Smooth muscle cell (in vitro differentiated cells): ENCODE results near the gene PRH1. TPM values are rescaled to one million over a fixed set of nuclear protein-coding genes. Genes with fewer than 3 reads are reported as not detected.

ENCODE experiments used
- DNase-seq: peaks from one replicate; lab custom pipeline; 2025; ENCODE audit not compliant: unreplicated experiment; lab: John Stamatoyannopoulos, UW
- H2AFZ ChIP-seq: fragments of 200-600 bp; sonication (generic); 2 replicates; pipeline ENCODE4 v1.6.0; 2016; ENCODE audit warnings: antibody characterized with exemption, low read depth, mild to moderate bottlenecking
- H3F3A ChIP-seq: fragments of 200-600 bp; sonication (generic); 2 replicates; pipeline ENCODE4 v1.6.0; 2017; ENCODE audit warnings: antibody characterized with exemption, low read depth
- H3K27ac ChIP-seq: fragments of 200-600 bp; sonication (generic); 2 replicates; pipeline ENCODE4 v1.5.1; 2016; ENCODE audit warnings: low read depth, mild to moderate bottlenecking
- H3K27me3 ChIP-seq: fragments of 200-600 bp; sonication (generic); 2 replicates; pipeline ENCODE4 v1.6.1; 2016; ENCODE audit warnings: low read depth, mild to moderate bottlenecking
- H3K36me3 ChIP-seq: fragments of 200-600 bp; sonication (generic); 2 replicates; pipeline ENCODE4 v1.5.1; 2016; ENCODE audit warnings: low read depth
- H3K4me1 ChIP-seq: fragments of 200-600 bp; sonication (generic); 2 replicates; pipeline ENCODE4 v1.5.1; 2016; ENCODE audit warnings: low read depth
- H3K4me2 ChIP-seq: fragments of 200-600 bp; sonication (generic); 2 replicates; pipeline ENCODE4 v1.6.0; 2016; ENCODE audit warnings: mild to moderate bottlenecking
- H3K4me3 ChIP-seq: fragments of 200-600 bp; sonication (generic); 2 replicates; pipeline ENCODE4 v1.5.1; 2016; ENCODE audit warnings: mild to moderate bottlenecking
- H3K79me2 ChIP-seq: fragments of 200-600 bp; sonication (generic); 2 replicates; pipeline ENCODE4 v1.6.0; 2016; ENCODE audit warnings: low read depth, mild to moderate bottlenecking
- H3K9ac ChIP-seq: fragments of 200-600 bp; sonication (generic); 2 replicates; pipeline ENCODE4 v1.6.0; 2016; ENCODE audit warnings: low read depth
- H3K9me3 ChIP-seq: fragments of 200-600 bp; sonication (generic); replicated peaks from 2 replicates; pipeline ENCODE4 v1.5.1; 2016; ENCODE audit warnings: low read depth
- H4K20me1 ChIP-seq: fragments of 200-600 bp; sonication (generic); 2 replicates; pipeline ENCODE4 v1.6.0; 2016; ENCODE audit warnings: low read depth
- WGBS: methylation state at CpG from one replicate; pipeline ENCODE4 v1.1.7; 2016; ENCODE audit warnings: low lambda C conversion rate; 5-methylcytosine and 5-hydroxymethylcytosine counted together
- polyA plus RNA-seq: library from polyadenylated mRNA; unstranded; fragments of >200 nt; fragmentation: Nextera tagmentation; extraction: Ambion mirVana; gene quantifications from 2 replicates; pipeline ENCODE4 v1.2.1, GENCODE V29; 2016
- total RNA-seq: library from RNA; depleted of rRNA; stranded (reverse); fragments of >200 nt; gene quantifications from 2 replicates; pipeline ENCODE4 v1.2.3, GENCODE V29; 2014
- TF ChIP-seq, protein P1 (sequence below): fragments of 200-600 bp; sonication (generic); IDR thresholded peaks from 2 replicates; pipeline ENCODE4 v1.5.1; 2017; ENCODE audit warnings: borderline replicate concordance, mild to moderate bottlenecking, antibody characterized with exemption; ENCODE audit not compliant: insufficient read depth, poor library complexity, severe bottlenecking

Gene PRH1
- total RNA-seq: 12.0 and 14.7 TPM in 2 replicates
- 12.5 and 12.9 TPM in 2 replicates for polyA plus RNA-seq

DNA sequence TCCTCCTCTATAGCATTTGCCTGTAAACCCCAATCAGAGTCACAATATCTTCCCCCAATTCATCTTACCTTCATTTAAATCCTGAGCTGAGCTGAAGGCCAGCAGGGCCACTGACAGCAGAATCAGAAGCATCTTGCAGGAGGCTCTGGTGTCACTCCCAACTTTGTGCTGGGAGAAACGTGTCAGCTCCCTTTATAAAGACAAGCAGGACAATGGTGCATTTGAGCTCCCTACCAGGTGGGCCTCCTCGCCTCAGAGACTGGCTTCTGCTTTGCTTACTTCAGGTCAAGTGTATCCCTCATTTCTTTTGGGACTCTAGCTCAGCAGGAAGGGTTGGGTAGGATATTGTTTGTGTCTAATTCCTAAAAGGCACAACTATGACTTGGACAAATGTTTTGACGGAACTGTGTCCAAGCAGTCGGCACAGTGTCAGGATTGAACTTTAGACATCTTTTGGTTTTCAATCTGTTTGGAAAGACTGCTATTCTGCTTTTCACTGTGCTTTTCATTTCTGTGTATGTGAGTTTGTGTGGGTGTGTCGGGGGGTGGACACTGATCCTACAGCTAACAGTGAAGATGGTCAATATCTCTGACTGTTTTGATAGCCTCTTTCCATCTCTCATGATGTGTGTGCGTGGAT, at the start of gene PRH1:
Gene PRH1, minus strand, starts transcription at position 170 of the 640 bp plus-strand sequence. Its CDS starts 38 bp downstream, at position 132.
- Histone ChIP-seq H4K20me1 (no peaks in the 10 kb centered on the region), H2AFZ (no peak within 1 kb of the TSS)
- 93% methylated on average over 6 of the region's 6 CpGs for WGBS

DNA sequence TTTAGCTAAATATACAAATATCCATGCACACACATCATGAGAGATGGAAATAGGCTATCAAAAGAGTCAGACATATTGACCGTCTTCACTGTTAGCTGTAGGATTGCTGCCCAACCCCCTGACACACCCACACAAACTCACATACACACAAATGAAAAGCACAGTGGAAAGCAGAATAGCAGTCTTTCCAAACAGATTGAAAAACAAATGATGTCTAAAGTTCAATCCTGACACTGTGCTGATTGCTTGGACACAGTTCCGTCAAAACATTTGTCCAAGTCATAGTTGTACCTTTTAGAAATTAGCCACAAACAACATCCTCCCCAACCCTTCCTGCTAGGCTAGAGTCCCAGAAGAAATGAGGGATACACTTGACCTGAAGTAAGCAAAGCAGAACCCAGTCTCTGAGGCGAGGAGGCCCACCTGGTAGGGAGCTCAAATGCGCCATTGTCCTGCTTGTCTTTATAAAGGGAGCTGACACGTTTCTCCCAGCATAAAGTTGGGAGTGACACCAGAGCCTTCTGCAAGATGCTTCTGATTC, 44.8 kb upstream of the PRH1 start, which contains the start of gene PRH2:
Gene PRH2, plus strand, starts transcription at position 491 of the 541 bp plus-strand sequence. Its CDS starts 38 bp downstream, at position 529.
- H3F3A ChIP-seq: no peaks in the 10 kb centered on the region
- no peak for DNase-seq
- H3K4me2 ChIP-seq: no peak within 1 kb of the TSS
- H3K4me3 ChIP-seq: no peak within 1 kb of the TSS
- H3K36me3 ChIP-seq: no peaks in the 10 kb centered on the region
- no peak within 1 kb of the TSS for H2AFZ ChIP-seq
- no peaks in the 10 kb centered on the region for H3K4me1 ChIP-seq
- no peaks in the 10 kb centered on the region for H4K20me1 ChIP-seq
- no peaks in the 10 kb centered on the region for H3K27me3 ChIP-seq
- no peaks in the 10 kb centered on the region for H3K79me2 ChIP-seq
- WGBS: 94% methylated on average over 5 of the region's 5 CpGs
- no peak within 1 kb of the TSS for H3K9ac ChIP-seq
- TF ChIP-seq, protein P1, sequence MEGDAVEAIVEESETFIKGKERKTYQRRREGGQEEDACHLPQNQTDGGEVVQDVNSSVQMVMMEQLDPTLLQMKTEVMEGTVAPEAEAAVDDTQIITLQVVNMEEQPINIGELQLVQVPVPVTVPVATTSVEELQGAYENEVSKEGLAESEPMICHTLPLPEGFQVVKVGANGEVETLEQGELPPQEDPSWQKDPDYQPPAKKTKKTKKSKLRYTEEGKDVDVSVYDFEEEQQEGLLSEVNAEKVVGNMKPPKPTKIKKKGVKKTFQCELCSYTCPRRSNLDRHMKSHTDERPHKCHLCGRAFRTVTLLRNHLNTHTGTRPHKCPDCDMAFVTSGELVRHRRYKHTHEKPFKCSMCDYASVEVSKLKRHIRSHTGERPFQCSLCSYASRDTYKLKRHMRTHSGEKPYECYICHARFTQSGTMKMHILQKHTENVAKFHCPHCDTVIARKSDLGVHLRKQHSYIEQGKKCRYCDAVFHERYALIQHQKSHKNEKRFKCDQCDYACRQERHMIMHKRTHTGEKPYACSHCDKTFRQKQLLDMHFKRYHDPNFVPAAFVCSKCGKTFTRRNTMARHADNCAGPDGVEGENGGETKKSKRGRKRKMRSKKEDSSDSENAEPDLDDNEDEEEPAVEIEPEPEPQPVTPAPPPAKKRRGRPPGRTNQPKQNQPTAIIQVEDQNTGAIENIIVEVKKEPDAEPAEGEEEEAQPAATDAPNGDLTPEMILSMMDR: no peak
- no peak within 1 kb of the TSS for H3K27ac ChIP-seq
- H3K9me3 ChIP-seq: no peaks in the 10 kb centered on the region

More for the DNA sequence above, at the start of gene PRH1:
- Histone ChIP-seq H3F3A (no peaks in the 10 kb centered on the region), H3K27ac (no peak within 1 kb of the TSS), H3K36me3 (no peaks in the 10 kb centered on the region), H3K4me2 (no peak within 1 kb of the TSS), H3K9me3 (no peaks in the 10 kb centered on the region), H3K4me3 (no peak within 1 kb of the TSS), H3K27me3 (no peaks in the 10 kb centered on the region), H3K79me2 (no peaks in the 10 kb centered on the region), H3K9ac (no peak within 1 kb of the TSS), H3K4me1 (no peaks in the 10 kb centered on the region)
- no peak for DNase-seq
- TF ChIP-seq, protein P1: no peak

DNA sequence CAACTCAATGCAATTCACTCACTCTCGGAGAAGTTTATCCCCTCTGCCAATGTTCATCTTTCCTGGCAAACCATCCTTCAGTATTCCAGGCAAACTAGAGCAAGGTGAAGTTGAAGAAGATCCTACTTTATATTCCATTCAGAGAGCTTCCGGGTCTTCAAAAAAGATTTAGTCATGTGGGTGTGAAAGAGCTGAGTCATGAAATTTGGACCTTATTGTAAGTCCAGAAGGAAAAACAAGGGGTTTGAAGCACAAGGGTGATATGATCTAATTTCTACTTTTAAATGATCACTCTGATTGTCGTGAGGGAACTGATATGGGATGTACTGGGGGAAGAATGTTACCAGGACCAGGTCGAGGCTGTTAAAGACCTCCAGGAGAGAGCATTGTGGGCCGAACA, 42.2 kb upstream of the PRH1 start:
- Histone ChIP-seq H3K79me2 (no peaks in the 10 kb centered on the region), H4K20me1 (no peaks in the 10 kb centered on the region), H3K9ac (no peak overlapping the region), H3K4me2 (no peak overlapping the region), H3K9me3 (no peaks in the 10 kb centered on the region), H3K4me1 (no peaks in the 10 kb centered on the region), H3K36me3 (no peaks in the 10 kb centered on the region), H3K4me3 (no peak overlapping the region), H3K27ac (no peak overlapping the region), H2AFZ (no peak overlapping the region), H3F3A (no peaks in the 10 kb centered on the region), H3K27me3 (no peaks in the 10 kb centered on the region)
- WGBS: 85% methylated on average over 5 of the region's 5 CpGs
- TF ChIP-seq, protein P1: no peak
- DNase-seq: no peak

DNA sequence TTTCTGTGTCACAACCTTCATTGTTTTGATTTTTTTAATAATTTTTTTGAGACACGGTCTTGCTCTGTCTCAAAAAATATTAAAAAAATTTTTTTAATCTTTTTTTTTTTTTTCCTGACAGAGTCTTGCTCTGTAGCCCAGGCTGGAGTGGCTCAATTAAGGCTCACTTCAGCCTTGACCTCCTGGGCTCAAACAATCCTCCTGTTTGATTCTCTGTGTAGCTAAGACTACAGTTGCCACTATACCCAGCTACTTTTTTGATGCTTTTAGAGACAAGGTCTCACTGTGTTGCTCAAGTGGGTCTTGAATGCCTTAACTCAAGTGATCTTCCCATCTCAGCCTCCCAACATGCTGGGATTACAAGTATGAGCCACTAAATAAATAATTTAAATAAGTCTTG, 35.8 kb upstream of the PRH1 start:
- no peak overlapping the region for H3K9ac ChIP-seq
- TF ChIP-seq, protein P1: no peak
- WGBS: 89% methylated on average over 1 of the region's 1 CpG
- no peak overlapping the region for H3K4me3 ChIP-seq
- no peaks in the 10 kb centered on the region for H4K20me1 ChIP-seq
- H3K4me2 ChIP-seq: no peak overlapping the region
- no peaks in the 10 kb centered on the region for H3K79me2 ChIP-seq
- H3K27me3 ChIP-seq: no peaks in the 10 kb centered on the region
- no peaks in the 10 kb centered on the region for H3K36me3 ChIP-seq
- no peak overlapping the region for H3K27ac ChIP-seq
- no peaks in the 10 kb centered on the region for H3K4me1 ChIP-seq
- H3F3A ChIP-seq: no peaks in the 10 kb centered on the region
- no peaks in the 10 kb centered on the region for H3K9me3 ChIP-seq
- no peak for DNase-seq
- H2AFZ ChIP-seq: no peak overlapping the region
